Right lobe of liver (tissue), 6 donors: ENCODE results near the gene IL15RA. TPM values are rescaled to one million over a fixed set of nuclear protein-coding genes. Genes with fewer than 3 reads are reported as not detected.

Experiments
- ATAC-seq, 4 donors: fragments of 200-7000 bp; cut with Tn5 transposase; one replicate each; pipeline ENCODE4 v1.9.1; 2020; ENCODE audit warnings: mild to moderate bottlenecking in 4 of 4, moderate library complexity in 4 of 4
- DNase-seq, 3 donors: peaks; one replicate each; pipeline ENCODE4 v3.0.0-alpha.2; 2020
- H3K27ac ChIP-seq, 3 donors: fragments of 200-600 bp; one replicate each; pipeline ENCODE4 v1.8.0; 2022
- H3K27me3 ChIP-seq, 2 donors: fragments of 200-600 bp; one replicate each; pipeline ENCODE4 v1.8.0; 2022
- H3K36me3 ChIP-seq, 4 donors: fragments of 200-600 bp; sonication (generic) in 1 of 4; one replicate each; pipeline versions ENCODE4 v1.5.1 to v1.8.0; 2017 to 2022; ENCODE audit warnings: control low read depth in 1 of 4
- H3K4me1 ChIP-seq, 4 donors: fragments of 200-600 bp; sonication (generic) in 1 of 4; one replicate each; pipeline versions ENCODE4 v1.5.1 to v1.8.0; 2017 to 2022; ENCODE audit warnings: control low read depth in 1 of 4
- H3K4me3 ChIP-seq, 3 donors: fragments of 200-600 bp; one replicate each; pipeline ENCODE4 v1.8.0; 2022
- H3K9me3 ChIP-seq, 4 donors: fragments of 200-600 bp; sonication (generic) in 1 of 4; one replicate each; pipeline versions ENCODE4 v1.5.1 to v1.8.0; 2017 to 2022; ENCODE audit warnings: control low read depth in 1 of 4
- POLR2A ChIP-seq: fragments of 450-650 bp; IDR thresholded peaks from one replicate; pipeline ENCODE4 v1.6.1; 2017; ENCODE audit warnings: antibody characterized with exemption, mild to moderate bottlenecking
- WGBS: methylation state at CpG from one replicate; pipeline ENCODE4 v1.1.6; 2018; ENCODE audit warnings: low coverage, low lambda C conversion rate; ENCODE audit not compliant: insufficient coverage; ENCODE audit errors: missing lambda C conversion rate; 5-methylcytosine and 5-hydroxymethylcytosine counted together
- intact Hi-C, 2 donors: fragments of 100-400 bp; cut with DNase I; formaldehyde crosslinking; loops; one replicate each; pipeline versions ENCODE4 v1.11.2 to v1.14.1; 2022
- total RNA-seq, 6 experiments: library from RNA; depleted of rRNA in 2 of 6; stranded (reverse); fragments of >200 nt in 2 of 6; fragmentation: NEBNext Ultra II Directional in 3 of 6; extraction: Animal tissue kit (Norgen Biotek cat#: 25700) in 3 of 6; gene quantifications; one replicate each; pipeline versions ENCODE4 v1.1.0 to v1.2.4, GENCODE V29; 2016 to 2023
- TF ChIP-seq, protein P1 (sequence below), 4 donors: fragments of 200-600 bp in 3 of 4; fragments of 450-650 bp in 1 of 4; IDR thresholded peaks; one replicate each; pipeline versions ENCODE4 v1.5.1 to v1.8.0; 2016 to 2022; ENCODE audit warnings: antibody characterized with exemption in 4 of 4, mild to moderate bottlenecking in 2 of 4
- donor health status: DM: no; HTN: yes; CAD: no.
- donor health status: DM: no; HTN: no; CAD: no.
- donor health status: DM: no; HTN: no; CAD: no.
- donor health status: DM: no; HTN: yes; CAD: no.
- donor health status: DM: no; HTN: yes; CAD: no.

The IL15RA gene
- total RNA-seq, 6 experiments from 2014 or later = 6.2 to 42.7 (median 13.3) TPM

DNA sequence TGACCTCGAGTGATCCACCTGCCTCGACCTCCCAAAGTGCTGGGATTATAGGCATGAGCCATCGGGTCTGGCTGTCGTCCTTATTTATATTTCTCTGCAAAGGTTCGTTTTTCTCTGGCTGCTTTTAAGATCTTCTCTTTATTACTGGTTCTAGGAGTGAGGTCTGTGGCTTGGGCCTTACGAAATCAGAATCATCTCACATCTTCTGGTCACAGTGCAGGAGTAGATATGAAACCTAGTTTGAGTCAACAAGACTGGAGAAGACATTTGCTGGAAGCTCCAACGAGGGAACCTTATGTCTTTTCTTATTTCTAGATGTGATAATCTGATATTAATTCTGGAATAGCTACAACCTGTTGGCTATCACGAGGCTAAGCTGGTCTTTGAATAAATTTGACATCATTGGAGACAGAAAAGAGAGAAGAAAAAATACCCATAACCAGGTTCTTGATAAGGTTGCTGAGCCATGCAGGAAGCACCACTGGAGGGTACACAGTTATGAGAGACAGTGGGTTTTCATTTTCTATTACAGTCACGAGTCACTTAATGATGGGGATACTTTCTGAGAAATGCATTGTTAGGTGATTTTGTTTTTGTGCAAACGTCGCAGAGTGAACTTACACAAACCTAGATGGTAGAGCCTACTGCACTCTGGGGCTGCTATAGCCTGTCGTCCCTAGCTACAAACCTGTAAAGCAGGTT, 25.6 kb upstream of the IL15RA start:
- no peak overlapping the region for H3K27ac ChIP-seq
- 62% methylated on average over 11 of the region's 12 CpGs for WGBS
- DNase-seq (no peak), ATAC-seq (no peak)
- no peaks in the 10 kb centered on the region for H3K4me1 ChIP-seq
- no peaks in the 10 kb centered on the region for H3K27me3 ChIP-seq
- no peak overlapping the region for H3K4me3 ChIP-seq
- TF ChIP-seq, protein P1, sequence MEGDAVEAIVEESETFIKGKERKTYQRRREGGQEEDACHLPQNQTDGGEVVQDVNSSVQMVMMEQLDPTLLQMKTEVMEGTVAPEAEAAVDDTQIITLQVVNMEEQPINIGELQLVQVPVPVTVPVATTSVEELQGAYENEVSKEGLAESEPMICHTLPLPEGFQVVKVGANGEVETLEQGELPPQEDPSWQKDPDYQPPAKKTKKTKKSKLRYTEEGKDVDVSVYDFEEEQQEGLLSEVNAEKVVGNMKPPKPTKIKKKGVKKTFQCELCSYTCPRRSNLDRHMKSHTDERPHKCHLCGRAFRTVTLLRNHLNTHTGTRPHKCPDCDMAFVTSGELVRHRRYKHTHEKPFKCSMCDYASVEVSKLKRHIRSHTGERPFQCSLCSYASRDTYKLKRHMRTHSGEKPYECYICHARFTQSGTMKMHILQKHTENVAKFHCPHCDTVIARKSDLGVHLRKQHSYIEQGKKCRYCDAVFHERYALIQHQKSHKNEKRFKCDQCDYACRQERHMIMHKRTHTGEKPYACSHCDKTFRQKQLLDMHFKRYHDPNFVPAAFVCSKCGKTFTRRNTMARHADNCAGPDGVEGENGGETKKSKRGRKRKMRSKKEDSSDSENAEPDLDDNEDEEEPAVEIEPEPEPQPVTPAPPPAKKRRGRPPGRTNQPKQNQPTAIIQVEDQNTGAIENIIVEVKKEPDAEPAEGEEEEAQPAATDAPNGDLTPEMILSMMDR (IDR thresholded peaks at IDR 0.05) = no peak
- TF ChIP-seq POLR2A = no peak
- H3K9me3 ChIP-seq = no peaks in the 10 kb centered on the region
- intact Hi-C loops = loop anchor here in 1 of 2 donors (10.0 kb wide), 1 partner anchor 82 kb away; the partner anchor contains the start of gene RBM17
- H3K36me3 ChIP-seq = no peaks in the 10 kb centered on the region

DNA sequence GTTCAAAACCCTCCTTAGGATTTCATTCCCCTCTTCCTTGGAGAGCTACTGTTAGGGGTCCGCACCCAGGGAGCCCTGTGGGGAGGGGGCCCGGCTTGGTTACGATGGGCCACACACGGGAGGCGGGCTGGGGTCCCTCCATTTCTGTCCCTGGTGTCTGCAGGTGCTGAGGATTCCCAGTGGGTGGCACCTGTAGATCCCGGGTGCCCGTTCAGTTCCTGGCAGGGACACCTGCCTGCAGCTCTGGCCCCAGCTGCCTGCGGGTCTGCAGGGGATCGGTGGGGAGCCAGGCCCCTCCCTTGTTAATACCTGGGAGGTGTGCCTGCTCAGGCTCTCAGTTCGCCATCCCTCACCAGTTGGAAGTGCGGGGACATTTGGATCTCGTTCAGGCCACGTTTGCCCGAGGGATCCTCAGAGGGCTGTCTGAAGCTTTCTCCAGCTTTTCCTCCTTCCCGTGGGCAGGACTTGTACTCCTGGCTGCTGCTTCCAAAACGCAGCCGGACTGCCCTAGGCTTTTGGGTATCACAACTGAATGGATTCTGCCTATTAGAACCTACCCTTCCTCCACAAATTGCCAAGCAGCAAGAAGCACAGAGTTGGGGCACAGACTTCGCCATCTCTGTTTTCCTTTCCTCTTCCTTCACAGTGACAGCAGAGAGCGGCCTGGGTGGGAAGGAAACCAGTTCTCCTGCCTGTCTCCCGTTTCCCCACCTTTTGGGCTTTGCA, 22.3 kb upstream of the IL15RA start:
- TF ChIP-seq POLR2A = no peak
- intact Hi-C loops = loop anchor here in 1 of 2 donors (10.0 kb wide), 1 partner anchor 85 kb away; the partner anchor contains the start of gene RBM17
- Histone ChIP-seq H3K36me3 (no peaks in the 10 kb centered on the region), H3K4me1 (no peaks in the 10 kb centered on the region), H3K4me3 (no peak overlapping the region), H3K27ac (no peak overlapping the region), H3K9me3 (no peaks in the 10 kb centered on the region), H3K27me3 (no peaks in the 10 kb centered on the region)
- DNase-seq = peak in 1 of 3 donors; percentile 37
- ATAC-seq = peak in 1 of 4 donors; percentile 32
- 69% methylated on average over 3 of the region's 20 CpGs for WGBS

DNA sequence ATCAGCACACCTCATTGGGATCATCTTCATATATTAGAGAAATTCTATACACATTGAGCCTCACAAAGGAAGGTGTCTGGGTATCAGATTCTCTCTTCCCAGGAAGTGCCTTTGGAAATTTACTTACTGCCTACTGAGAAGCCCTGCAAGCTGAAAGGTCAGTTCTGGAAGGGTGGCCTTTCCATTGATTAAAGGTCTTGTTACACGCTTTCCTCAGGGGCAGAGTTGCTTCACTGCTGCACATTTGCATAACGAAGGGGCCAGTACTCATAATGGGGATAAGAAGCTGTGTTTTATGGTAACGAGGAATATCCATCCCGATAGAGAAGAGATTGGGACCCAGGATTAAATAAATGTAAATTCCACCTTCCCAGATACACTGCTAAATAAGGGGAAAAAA, 19.4 kb upstream of the IL15RA start:
- no peak overlapping the region for H3K4me3 ChIP-seq
- H3K27me3 ChIP-seq = no peaks in the 10 kb centered on the region
- H3K36me3 ChIP-seq = no peaks in the 10 kb centered on the region
- TF ChIP-seq, protein P1 (IDR thresholded peaks at IDR 0.05) = no peak
- no peak for TF ChIP-seq POLR2A
- H3K4me1 ChIP-seq = no peaks in the 10 kb centered on the region
- DNase-seq (no peak), ATAC-seq (no peak)
- H3K9me3 ChIP-seq = no peaks in the 10 kb centered on the region
- intact Hi-C loops = no loop called here
- H3K27ac ChIP-seq = no peak overlapping the region
- WGBS = 62% methylated on average over 4 of the region's 4 CpGs

- 100% methylated on average over 1 of the region's 1 CpG for WGBS
- TF ChIP-seq POLR2A = no peak
- TF ChIP-seq, protein P1 (IDR thresholded peaks at IDR 0.05) = no peak
- DNase-seq (no peak), ATAC-seq (no peak)
- intact Hi-C loops = no loop called here
- Histone ChIP-seq H3K9me3 (no peaks in the 10 kb centered on the region), H3K36me3 (no peaks in the 10 kb centered on the region), H3K27me3 (no peaks in the 10 kb centered on the region), H3K4me3 (no peak overlapping the region), H3K27ac (no peak overlapping the region), H3K4me1 (no peaks in the 10 kb centered on the region)
Measured at GRCh38 chr10:5992398-5992797, 15.1 kb upstream of the IL15RA start.

DNA sequence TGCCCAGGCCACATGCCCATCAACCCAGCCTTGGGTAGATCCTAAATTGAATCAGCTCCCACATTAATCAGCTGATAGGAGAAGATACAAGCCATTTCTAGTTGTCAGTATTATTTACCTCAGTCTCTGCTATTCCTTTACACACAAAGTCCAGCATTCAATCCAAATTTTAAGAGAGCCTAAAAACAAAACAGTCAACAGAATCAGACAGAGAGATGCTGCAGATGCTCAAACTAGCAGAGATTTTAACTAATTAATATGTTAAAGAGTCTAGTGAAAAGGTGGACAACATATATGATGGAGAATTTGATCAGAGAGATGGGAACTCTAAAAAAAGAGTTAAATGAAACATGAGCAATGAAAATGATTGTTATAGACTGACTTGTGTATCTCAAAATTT, 14.4 kb upstream of the IL15RA start:
- Histone ChIP-seq H3K36me3 (no peaks in the 10 kb centered on the region), H3K27ac (no peak overlapping the region), H3K4me1 (no peaks in the 10 kb centered on the region), H3K9me3 (no peaks in the 10 kb centered on the region), H3K4me3 (no peak overlapping the region), H3K27me3 (no peaks in the 10 kb centered on the region)
- DNase-seq (no peak), ATAC-seq (no peak)
- TF ChIP-seq, protein P1 (IDR thresholded peaks at IDR 0.05) = no peak
- TF ChIP-seq POLR2A = no peak
- intact Hi-C loops = no loop called here
